Endothelial cell of umbilical vein (primary cell): Measurements from ENCODE around the gene WRAP73. TPM values are rescaled to one million over a fixed set of nuclear protein-coding genes. Genes with fewer than 3 reads are reported as not detected.

ENCODE experiments used
- BruUV-seq: library from RNA; stranded (reverse); fragments of 400-500 nt; replicated peaks from 2 replicates; lab custom pipeline; 2021; lab: Mats Ljungman, UMichigan
- CTCF ChIA-PET: fragments of 300-600, 350-600 bp; sonication (Branson Sonifier 250); formaldehyde crosslinking; loops from one replicate; lab custom pipeline; 2021; ENCODE audit warnings: antibody characterized with exemption, inconsistent platforms; lab: Charles Lee
- POLR2A ChIA-PET: fragments of 300-600, 350-600 bp; sonication (Branson Sonifier 250); formaldehyde crosslinking; loops from one replicate; lab custom pipeline; 2021; ENCODE audit warnings: antibody characterized with exemption, inconsistent platforms; lab: Charles Lee
- DNase-seq: peaks from one replicate; pipeline ENCODE4 v3.0.0-alpha.2; 2011; ENCODE audit warnings: low read depth, low spot score
- FAIRE-seq: peaks from 2 replicates; lab custom pipeline; 2011; peaks lifted over from hg19 to GRCh38; lab: Jason Lieb, UNC
- H2AFZ ChIP-seq: 2 replicates; pipeline ENCODE4 v1.6.0; 2012; ENCODE audit warnings: low read depth, low read length, control low read depth, inconsistent platforms
- H3K27ac ChIP-seq: 2 replicates; pipeline ENCODE4 v1.5.1; 2011; ENCODE audit warnings: low read depth, mild to moderate bottlenecking, control low read depth, low read length, moderate library complexity; ENCODE audit not compliant: insufficient read depth
- H3K27me3 ChIP-seq, 2 experiments: 2 replicates each; pipeline versions ENCODE4 v1.6.0 to v1.6.1; 2011; ENCODE audit warnings: low read length in 2 of 2, mixed read lengths in 1 of 2; ENCODE audit not compliant: control insufficient read depth in 2 of 2, insufficient read depth in 2 of 2
- H3K36me3 ChIP-seq, 2 experiments: 2 replicates in 1 of 2; 3 replicates in 1 of 2; pipeline ENCODE4 v1.5.1; 2011; ENCODE audit warnings: low read length in 2 of 2, mild to moderate bottlenecking in 1 of 2, moderate library complexity in 1 of 2; ENCODE audit not compliant: control insufficient read depth in 2 of 2, insufficient read depth in 2 of 2; ENCODE audit errors: extremely low read depth in 1 of 2
- H3K4me1 ChIP-seq: 3 replicates; pipeline ENCODE4 v1.5.1; 2011; ENCODE audit warnings: mild to moderate bottlenecking, low read length; ENCODE audit not compliant: control insufficient read depth, insufficient read depth; ENCODE audit errors: extremely low read depth
- H3K4me2 ChIP-seq: 2 replicates; pipeline ENCODE4 v1.6.1; 2011; ENCODE audit warnings: low read length, control low read depth, mixed read lengths; ENCODE audit not compliant: insufficient read depth
- H3K4me3 ChIP-seq, 3 experiments: fragments of 200-600 bp in 1 of 3; sonication (generic), shearing (Covaris generic) in 1 of 3; replicated peaks in 1 of 3; 2 replicates each; pipeline ENCODE4 v1.5.1; 2011 to 2016; ENCODE audit warnings: control low read depth in 3 of 3, low read length in 3 of 3, mild to moderate bottlenecking in 2 of 3, inconsistent platforms in 1 of 3, low read depth in 1 of 3, moderate library complexity in 1 of 3; ENCODE audit not compliant: insufficient read depth in 1 of 3
- H3K79me2 ChIP-seq: 2 replicates; pipeline ENCODE4 v1.6.0; 2012; ENCODE audit warnings: low read length, inconsistent platforms; ENCODE audit not compliant: control insufficient read depth, insufficient read depth
- H3K9ac ChIP-seq: replicated peaks from 2 replicates; pipeline ENCODE3; 2011; ENCODE audit warnings: low read length, control low read depth; ENCODE audit not compliant: insufficient read depth; ENCODE audit errors: extremely low read depth
- H3K9me1 ChIP-seq: replicated peaks from 3 replicates; pipeline ENCODE4 v1.6.0; 2011; ENCODE audit warnings: mild to moderate bottlenecking, low read length; ENCODE audit not compliant: control insufficient read depth, insufficient read depth; ENCODE audit errors: extremely low read depth
- H3K9me3 ChIP-seq: replicated peaks from 2 replicates; pipeline ENCODE4 v1.5.1; 2012; ENCODE audit warnings: low read length, inconsistent platforms; ENCODE audit not compliant: control insufficient read depth, insufficient read depth
- H4K20me1 ChIP-seq: replicated peaks from 2 replicates; pipeline ENCODE3; 2011; ENCODE audit warnings: mild to moderate bottlenecking, low read length; ENCODE audit not compliant: control insufficient read depth, insufficient read depth; ENCODE audit errors: extremely low read depth
- CTCF ChIP-seq, 2 donors: IDR thresholded peaks; 1 replicate in 1 of 2; 2 replicates in 1 of 2; pipeline ENCODE4 v1.5.1; 2011; ENCODE audit warnings: low read length in 2 of 2, mild to moderate bottlenecking in 2 of 2, moderate library complexity in 2 of 2, control low read depth in 1 of 2, inconsistent platforms in 1 of 2, low read depth in 1 of 2; ENCODE audit not compliant: insufficient read depth in 1 of 2; ENCODE audit errors: extremely low read depth in 1 of 2
- GATA2 ChIP-seq: IDR thresholded peaks from 2 replicates; pipeline ENCODE4 v1.7.0; 2011; ENCODE audit warnings: low read depth, mild to moderate bottlenecking, moderate library complexity, mixed read lengths, low read length; ENCODE audit not compliant: insufficient read length, insufficient read depth
- JUN ChIP-seq: IDR thresholded peaks from 2 replicates; pipeline ENCODE4 v1.6.1; 2011; ENCODE audit warnings: borderline replicate concordance, low read depth; ENCODE audit not compliant: insufficient read length, insufficient read depth
- MAX ChIP-seq: IDR thresholded peaks from 2 replicates; pipeline ENCODE4 v1.6.1; 2011; ENCODE audit not compliant: insufficient read depth, insufficient read length
- MYC ChIP-seq: IDR thresholded peaks from one replicate; pipeline ENCODE4 v1.6.1; 2011; ENCODE audit warnings: mild to moderate bottlenecking, low read depth, low read length
- POLR2AphosphoS5 ChIP-seq: IDR thresholded peaks from 2 replicates; pipeline ENCODE4 v1.6.1; 2012; ENCODE audit warnings: low read depth, mild to moderate bottlenecking, control low read depth, low read length, moderate library complexity; ENCODE audit not compliant: insufficient read depth
- dilution Hi-C: fragments of 300-500 bp; cut with MboI; formaldehyde crosslinking; loops from one replicate; pipeline ENCODE4 v1.15.0; 2019; ENCODE audit warnings: low sequenced_read_pairs; ENCODE audit not compliant: extremely low pct_ligation_motif_present
- intact Hi-C: fragments of 100-400 bp; cut with micrococcal nuclease; formaldehyde crosslinking; loops from one replicate; pipeline ENCODE4 v1.10.0; 2022
- polyA plus RNA-seq, 4 experiments: library from polyadenylated mRNA; depleted of rRNA in 3 of 4; stranded (reverse) in 3 of 4; unstranded in 1 of 4; fragments of >200 nt; gene quantifications; 2 replicates each; pipeline versions ENCODE4 v1.2.1 to v1.2.3, GENCODE V29; 2011 to 2012; ENCODE audit warnings: missing spikeins in 1 of 4
- total RNA-seq: library from RNA; stranded (reverse); gene quantifications from 2 replicates; pipeline ENCODE4 v1.2.3, GENCODE V29; 2021

Gene WRAP73
- total and polyA plus RNA-seq, 2 donors (not counting 3 experiments of a cell fraction or from before 2014, with no cell fraction given) = 23.0 to 50.7 TPM

DNA sequence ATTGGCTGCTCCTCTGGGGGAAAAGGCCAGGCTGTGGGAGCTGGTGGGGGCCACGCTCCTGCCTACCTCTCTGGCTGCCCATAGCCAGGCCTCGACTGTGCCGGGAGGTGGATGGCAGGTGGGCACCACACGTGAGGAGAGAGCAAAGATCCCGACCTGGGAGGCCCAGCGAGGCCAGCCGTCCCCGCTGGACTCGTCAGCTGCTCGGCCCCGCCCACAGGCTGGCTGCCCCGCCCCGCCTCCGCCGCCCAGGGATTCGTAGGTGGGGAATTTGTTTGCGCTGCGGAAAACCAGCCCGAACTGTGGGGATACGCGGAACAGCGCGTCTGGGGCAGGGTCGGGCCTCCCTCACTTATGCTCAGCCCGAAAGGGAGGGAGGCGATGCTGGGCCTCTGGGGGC is 34.1 kb upstream of the WRAP73 start:
- Histone ChIP-seq H3K9ac (no peak overlapping the region), H3K9me3 (no peaks in the 10 kb centered on the region), H3K79me2 (no peaks in the 10 kb centered on the region), H3K9me1 (no peaks in the 10 kb centered on the region), H4K20me1 (no peaks in the 10 kb centered on the region), H3K4me2 (no peak overlapping the region), H2AFZ (no peak overlapping the region), H3K27me3 (no peaks in the 10 kb centered on the region), H3K4me3 (no peak overlapping the region), H3K36me3 (no peaks in the 10 kb centered on the region), H3K27ac (no peak overlapping the region), H3K4me1 (no peaks in the 10 kb centered on the region)
- dilution Hi-C loops = no loop called here
- no TSS peak for BruUV-seq
- POLR2A ChIA-PET = no interaction called here
- DNase-seq (no peak), FAIRE-seq (no peak)
- CTCF ChIA-PET = no interaction called here
- intact Hi-C loops = no loop called here
- TF ChIP-seq POLR2AphosphoS5 = no peak
- no peak for TF ChIP-seq MAX
- TF ChIP-seq GATA2 = no peak
- no peak for TF ChIP-seq CTCF (IDR thresholded peaks at IDR 0.05; ENCODE audit: extremely low read depth in 1 of 2, insufficient read depth in 1 of 2, low read depth in 1 of 2, low read length in 2 of 2)
- TF ChIP-seq MYC = no peak
- no peak for TF ChIP-seq JUN
